Endothelial cell of umbilical vein (primary cell): ENCODE results near the gene FOXRED2. TPM values are rescaled to one million over a fixed set of nuclear protein-coding genes. Genes with fewer than 3 reads are reported as not detected.

Source experiments
- BruUV-seq: library from RNA; stranded (reverse); fragments of 400-500 nt; replicated peaks from 2 replicates; lab custom pipeline; 2021; lab: Mats Ljungman, UMichigan
- CTCF ChIA-PET: fragments of 300-600, 350-600 bp; sonication (Branson Sonifier 250); formaldehyde crosslinking; loops from one replicate; lab custom pipeline; 2021; ENCODE audit warnings: antibody characterized with exemption, inconsistent platforms; lab: Charles Lee
- POLR2A ChIA-PET: fragments of 300-600, 350-600 bp; sonication (Branson Sonifier 250); formaldehyde crosslinking; loops from one replicate; lab custom pipeline; 2021; ENCODE audit warnings: antibody characterized with exemption, inconsistent platforms; lab: Charles Lee
- DNase-seq: peaks from one replicate; pipeline ENCODE4 v3.0.0-alpha.2; 2011; ENCODE audit warnings: low read depth, low spot score
- FAIRE-seq: peaks from 2 replicates; lab custom pipeline; 2011; peaks lifted over from hg19 to GRCh38; lab: Jason Lieb, UNC
- H2AFZ ChIP-seq: 2 replicates; pipeline ENCODE4 v1.6.0; 2012; ENCODE audit warnings: low read depth, low read length, control low read depth, inconsistent platforms
- H3K27ac ChIP-seq: 2 replicates; pipeline ENCODE4 v1.5.1; 2011; ENCODE audit warnings: low read depth, mild to moderate bottlenecking, control low read depth, low read length, moderate library complexity; ENCODE audit not compliant: insufficient read depth
- H3K27me3 ChIP-seq, 2 experiments: 2 replicates each; pipeline versions ENCODE4 v1.6.0 to v1.6.1; 2011; ENCODE audit warnings: low read length in 2 of 2, mixed read lengths in 1 of 2; ENCODE audit not compliant: control insufficient read depth in 2 of 2, insufficient read depth in 2 of 2
- H3K36me3 ChIP-seq, 2 experiments: 2 replicates in 1 of 2; 3 replicates in 1 of 2; pipeline ENCODE4 v1.5.1; 2011; ENCODE audit warnings: low read length in 2 of 2, mild to moderate bottlenecking in 1 of 2, moderate library complexity in 1 of 2; ENCODE audit not compliant: control insufficient read depth in 2 of 2, insufficient read depth in 2 of 2; ENCODE audit errors: extremely low read depth in 1 of 2
- H3K4me1 ChIP-seq: 3 replicates; pipeline ENCODE4 v1.5.1; 2011; ENCODE audit warnings: mild to moderate bottlenecking, low read length; ENCODE audit not compliant: control insufficient read depth, insufficient read depth; ENCODE audit errors: extremely low read depth
- H3K4me2 ChIP-seq: 2 replicates; pipeline ENCODE4 v1.6.1; 2011; ENCODE audit warnings: low read length, control low read depth, mixed read lengths; ENCODE audit not compliant: insufficient read depth
- H3K4me3 ChIP-seq, 3 experiments: fragments of 200-600 bp in 1 of 3; sonication (generic), shearing (Covaris generic) in 1 of 3; replicated peaks in 1 of 3; 2 replicates each; pipeline ENCODE4 v1.5.1; 2011 to 2016; ENCODE audit warnings: control low read depth in 3 of 3, low read length in 3 of 3, mild to moderate bottlenecking in 2 of 3, inconsistent platforms in 1 of 3, low read depth in 1 of 3, moderate library complexity in 1 of 3; ENCODE audit not compliant: insufficient read depth in 1 of 3
- H3K79me2 ChIP-seq: 2 replicates; pipeline ENCODE4 v1.6.0; 2012; ENCODE audit warnings: low read length, inconsistent platforms; ENCODE audit not compliant: control insufficient read depth, insufficient read depth
- H3K9ac ChIP-seq: replicated peaks from 2 replicates; pipeline ENCODE3; 2011; ENCODE audit warnings: low read length, control low read depth; ENCODE audit not compliant: insufficient read depth; ENCODE audit errors: extremely low read depth
- H3K9me1 ChIP-seq: replicated peaks from 3 replicates; pipeline ENCODE4 v1.6.0; 2011; ENCODE audit warnings: mild to moderate bottlenecking, low read length; ENCODE audit not compliant: control insufficient read depth, insufficient read depth; ENCODE audit errors: extremely low read depth
- H3K9me3 ChIP-seq: replicated peaks from 2 replicates; pipeline ENCODE4 v1.5.1; 2012; ENCODE audit warnings: low read length, inconsistent platforms; ENCODE audit not compliant: control insufficient read depth, insufficient read depth
- H4K20me1 ChIP-seq: replicated peaks from 2 replicates; pipeline ENCODE3; 2011; ENCODE audit warnings: mild to moderate bottlenecking, low read length; ENCODE audit not compliant: control insufficient read depth, insufficient read depth; ENCODE audit errors: extremely low read depth
- CTCF ChIP-seq, 2 donors: IDR thresholded peaks; 1 replicate in 1 of 2; 2 replicates in 1 of 2; pipeline ENCODE4 v1.5.1; 2011; ENCODE audit warnings: low read length in 2 of 2, mild to moderate bottlenecking in 2 of 2, moderate library complexity in 2 of 2, control low read depth in 1 of 2, inconsistent platforms in 1 of 2, low read depth in 1 of 2; ENCODE audit not compliant: insufficient read depth in 1 of 2; ENCODE audit errors: extremely low read depth in 1 of 2
- EZH2 ChIP-seq: IDR thresholded peaks from 2 replicates; pipeline ENCODE4 v1.6.1; 2012; ENCODE audit warnings: borderline replicate concordance, low read depth, mild to moderate bottlenecking, moderate library complexity, low read length, inconsistent platforms; ENCODE audit not compliant: severe bottlenecking
- FOS ChIP-seq: IDR thresholded peaks from 2 replicates; pipeline ENCODE4 v1.6.1; 2011; ENCODE audit warnings: mild to moderate bottlenecking, low read length, moderate library complexity, borderline replicate concordance; ENCODE audit not compliant: insufficient read depth
- GATA2 ChIP-seq: IDR thresholded peaks from 2 replicates; pipeline ENCODE4 v1.7.0; 2011; ENCODE audit warnings: low read depth, mild to moderate bottlenecking, moderate library complexity, mixed read lengths, low read length; ENCODE audit not compliant: insufficient read length, insufficient read depth
- JUN ChIP-seq: IDR thresholded peaks from 2 replicates; pipeline ENCODE4 v1.6.1; 2011; ENCODE audit warnings: borderline replicate concordance, low read depth; ENCODE audit not compliant: insufficient read length, insufficient read depth
- MAX ChIP-seq: IDR thresholded peaks from 2 replicates; pipeline ENCODE4 v1.6.1; 2011; ENCODE audit not compliant: insufficient read depth, insufficient read length
- MYC ChIP-seq: IDR thresholded peaks from one replicate; pipeline ENCODE4 v1.6.1; 2011; ENCODE audit warnings: mild to moderate bottlenecking, low read depth, low read length
- POLR2A ChIP-seq: IDR thresholded peaks from 2 replicates; pipeline ENCODE4 v1.6.1; 2012; ENCODE audit warnings: low read depth, mild to moderate bottlenecking, control low read depth, low read length
- POLR2AphosphoS5 ChIP-seq: IDR thresholded peaks from 2 replicates; pipeline ENCODE4 v1.6.1; 2012; ENCODE audit warnings: low read depth, mild to moderate bottlenecking, control low read depth, low read length, moderate library complexity; ENCODE audit not compliant: insufficient read depth
- dilution Hi-C: fragments of 300-500 bp; cut with MboI; formaldehyde crosslinking; loops from one replicate; pipeline ENCODE4 v1.15.0; 2019; ENCODE audit warnings: low sequenced_read_pairs; ENCODE audit not compliant: extremely low pct_ligation_motif_present
- intact Hi-C: fragments of 100-400 bp; cut with micrococcal nuclease; formaldehyde crosslinking; loops from one replicate; pipeline ENCODE4 v1.10.0; 2022
- polyA plus RNA-seq, 4 experiments: library from polyadenylated mRNA; depleted of rRNA in 3 of 4; stranded (reverse) in 3 of 4; unstranded in 1 of 4; fragments of >200 nt; gene quantifications; 2 replicates each; pipeline versions ENCODE4 v1.2.1 to v1.2.3, GENCODE V29; 2011 to 2012; ENCODE audit warnings: missing spikeins in 1 of 4
- total RNA-seq: library from RNA; stranded (reverse); gene quantifications from 2 replicates; pipeline ENCODE4 v1.2.3, GENCODE V29; 2021

Gene FOXRED2
- total and polyA plus RNA-seq, 2 donors (not counting 3 experiments of a cell fraction or from before 2014, with no cell fraction given): 8.4 to 20.4 TPM

- dilution Hi-C loops (no loop called here), intact Hi-C loops (no loop called here)
- Histone ChIP-seq H3K79me2 (no peaks in the 10 kb centered on the region), H3K4me2 (no peak overlapping the region), H3K9ac (no peak overlapping the region), H3K36me3 (no peaks in the 10 kb centered on the region), H3K27me3 (peaks cover 4 to 7% of the 10 kb centered on the region in 2 experiments), H4K20me1 (no peaks in the 10 kb centered on the region), H3K9me1 (no peaks in the 10 kb centered on the region), H2AFZ (no peak overlapping the region), H3K4me3 (no peak overlapping the region), H3K27ac (no peak overlapping the region), H3K4me1 (no peaks in the 10 kb centered on the region), H3K9me3 (no peaks in the 10 kb centered on the region)
- BruUV-seq: no TSS peak
- CTCF ChIA-PET: interaction anchor here (0.8 to 1.2 kb wide), 2 partner anchors 10 to 302 kb away, joined by 3 read pairs; no protein-coding TSS in a partner anchor
- no peak for FAIRE-seq
- POLR2A ChIA-PET: no interaction called here
- TF ChIP-seq MAX (no peak), JUN (no peak), POLR2AphosphoS5 (no peak), GATA2 (no peak), POLR2A (no peak), MYC (no peak), EZH2 (no peak), CTCF (IDR thresholded peaks at IDR 0.05; ENCODE audit: extremely low read depth in 1 of 2, insufficient read depth in 1 of 2, low read depth in 1 of 2, low read length in 2 of 2) (no peak), FOS (no peak)
- no peak for DNase-seq
Observed at GRCh38 chr22:36554098-36554497, 47.3 kb upstream of the FOXRED2 start.
